H9 (cell line): ENCODE measurements around the gene IMPDH1. TPM values are rescaled to one million over a fixed set of nuclear protein-coding genes. Genes with fewer than 3 reads are reported as not detected.

Experiments
- DNase-seq: peaks from one replicate; pipeline ENCODE4 v3.0.0-alpha.2; 2017
- H2AFZ ChIP-seq: one replicate; pipeline ENCODE4 v1.6.1; 2013; ENCODE audit warnings: mild to moderate bottlenecking, low read length, control low read depth, moderate library complexity
- H2AK5ac ChIP-seq: 2 replicates; pipeline ENCODE4 v1.6.1; 2013; ENCODE audit warnings: low read length, control low read depth, mixed read lengths; ENCODE audit not compliant: insufficient read length
- H2BK120ac ChIP-seq: one replicate; pipeline ENCODE4 v1.6.1; 2013; ENCODE audit warnings: low read depth, mild to moderate bottlenecking, low read length, control low read depth, inconsistent platforms; ENCODE audit not compliant: poor library complexity, severe bottlenecking
- H2BK12ac ChIP-seq: 2 replicates; pipeline ENCODE4 v1.6.1; 2013; ENCODE audit warnings: low read length, control low read depth, mixed read lengths, low read depth; ENCODE audit not compliant: insufficient read length
- H2BK15ac ChIP-seq: 2 replicates; pipeline ENCODE4 v1.6.1; 2013; ENCODE audit warnings: low read depth, low read length, control low read depth
- H2BK20ac ChIP-seq: one replicate; pipeline ENCODE4 v1.6.1; 2013; ENCODE audit warnings: low read depth, mild to moderate bottlenecking, low read length, control low read depth, inconsistent platforms; ENCODE audit not compliant: poor library complexity, severe bottlenecking
- H2BK5ac ChIP-seq: 2 replicates; pipeline ENCODE4 v1.6.1; 2013; ENCODE audit warnings: low read length, control low read depth, mixed read lengths; ENCODE audit not compliant: insufficient read length
- H3K14ac ChIP-seq: 2 replicates; pipeline ENCODE4 v1.6.1; 2013; ENCODE audit warnings: low read length, control low read depth; ENCODE audit not compliant: insufficient read depth
- H3K18ac ChIP-seq: 2 replicates; pipeline ENCODE4 v1.6.1; 2013; ENCODE audit warnings: low read depth, mild to moderate bottlenecking, mixed read lengths, low read length, control low read depth; ENCODE audit not compliant: insufficient read length
- H3K23ac ChIP-seq: 2 replicates; pipeline ENCODE4 v1.6.1; 2013; ENCODE audit warnings: low read length, control low read depth, mixed read lengths, low read depth; ENCODE audit not compliant: insufficient read length
- H3K23me2 ChIP-seq: 2 replicates; pipeline ENCODE4 v1.6.1; 2013; ENCODE audit warnings: low read depth, mild to moderate bottlenecking, mixed read lengths, low read length, control low read depth; ENCODE audit not compliant: insufficient read length, poor library complexity, severe bottlenecking
- H3K27ac ChIP-seq: 2 replicates; pipeline ENCODE4 v1.5.1; 2013; ENCODE audit warnings: low read length, control low read depth, mixed read lengths, low read depth; ENCODE audit not compliant: insufficient read length
- H3K27me3 ChIP-seq: 2 replicates; pipeline ENCODE4 v1.6.1; 2013; ENCODE audit warnings: low read length, control low read depth, inconsistent platforms; ENCODE audit not compliant: insufficient read depth
- H3K4ac ChIP-seq: 2 replicates; pipeline ENCODE4 v1.6.1; 2013; ENCODE audit warnings: low read depth, mild to moderate bottlenecking, control low read depth, inconsistent platforms, low read length, moderate library complexity
- H3K4me1 ChIP-seq: 2 replicates; pipeline ENCODE4 v1.6.1; 2013; ENCODE audit warnings: low read length, control low read depth, inconsistent platforms; ENCODE audit not compliant: insufficient read depth
- H3K4me2 ChIP-seq: 2 replicates; pipeline ENCODE4 v1.6.1; 2013; ENCODE audit warnings: low read length, control low read depth, mixed read lengths; ENCODE audit not compliant: insufficient read length, insufficient read depth
- H3K56ac ChIP-seq: 2 replicates; pipeline ENCODE4 v1.6.1; 2013; ENCODE audit warnings: low read depth, mild to moderate bottlenecking, mixed read lengths, low read length, control low read depth; ENCODE audit not compliant: insufficient read length
- H3K79me1 ChIP-seq: 2 replicates; pipeline ENCODE4 v1.6.1; 2013; ENCODE audit warnings: low read depth, mild to moderate bottlenecking, moderate library complexity, low read length, control low read depth, inconsistent platforms; ENCODE audit not compliant: insufficient read depth, poor library complexity, severe bottlenecking
- H3K79me2 ChIP-seq: 2 replicates; pipeline ENCODE4 v1.6.1; 2013; ENCODE audit warnings: low read length, control low read depth, inconsistent platforms; ENCODE audit not compliant: insufficient read depth
- H3K9ac ChIP-seq: 2 replicates; pipeline ENCODE4 v1.6.1; 2013; ENCODE audit warnings: low read length, control low read depth, mixed read lengths; ENCODE audit not compliant: insufficient read length; ENCODE audit errors: extremely low read depth
- H3K9me3 ChIP-seq: one replicate; pipeline ENCODE4 v1.6.1; 2013; ENCODE audit warnings: low read depth, low read length, inconsistent platforms; ENCODE audit not compliant: control insufficient read depth
- H3T11ph ChIP-seq: one replicate; pipeline ENCODE4 v1.6.1; 2013; ENCODE audit warnings: mild to moderate bottlenecking, low read length, control low read depth, inconsistent platforms
- H4K20me1 ChIP-seq: one replicate; pipeline ENCODE4 v1.6.1; 2013; ENCODE audit not compliant: control insufficient read depth, insufficient read length, insufficient read depth
- H4K5ac ChIP-seq: 2 replicates; pipeline ENCODE4 v1.6.1; 2013; ENCODE audit warnings: low read depth, mild to moderate bottlenecking, mixed read lengths, low read length, control low read depth; ENCODE audit not compliant: insufficient read length
- H4K8ac ChIP-seq: replicated peaks from 2 replicates; pipeline ENCODE4 v1.6.1; 2013; ENCODE audit warnings: low read length, control low read depth, mixed read lengths, low read depth; ENCODE audit not compliant: insufficient read length
- H4K91ac ChIP-seq: 2 replicates; pipeline ENCODE4 v1.6.1; 2013; ENCODE audit warnings: low read depth, mild to moderate bottlenecking, moderate library complexity, mixed read lengths, low read length, control low read depth; ENCODE audit not compliant: insufficient read length
- H3K27ac Mint-ChIP-seq, 3 experiments: 2 replicates in 2 of 3; 3 replicates in 1 of 3; pipeline ENCODE4 v1.8.0; 2020 to 2021; ENCODE audit warnings: mixed read lengths in 3 of 3, mild to moderate bottlenecking in 1 of 3, moderate library complexity in 1 of 3
- H3K27me3 Mint-ChIP-seq: 2 replicates; pipeline ENCODE4 v1.8.0; 2021; ENCODE audit warnings: low read depth, mild to moderate bottlenecking, moderate library complexity, mixed read lengths
- H3K36me3 Mint-ChIP-seq, 3 experiments: 2 replicates in 2 of 3; 3 replicates in 1 of 3; pipeline ENCODE4 v1.8.0; 2020 to 2021; ENCODE audit warnings: low read depth in 3 of 3, mixed read lengths in 3 of 3; ENCODE audit not compliant: insufficient read depth in 1 of 3
- H3K4me1 Mint-ChIP-seq, 2 experiments: 2 replicates each; pipeline ENCODE4 v1.8.0; 2020; ENCODE audit warnings: mixed read lengths in 2 of 2
- H3K4me3 Mint-ChIP-seq, 2 experiments: 2 replicates in 1 of 2; 3 replicates in 1 of 2; pipeline ENCODE4 v1.8.0; 2020 to 2021; ENCODE audit warnings: mild to moderate bottlenecking in 2 of 2, mixed read lengths in 2 of 2, moderate library complexity in 1 of 2
- H3K9me3 Mint-ChIP-seq, 2 experiments: 2 replicates in 1 of 2; 3 replicates in 1 of 2; pipeline ENCODE4 v1.8.0; 2020; ENCODE audit warnings: mild to moderate bottlenecking in 2 of 2, mixed read lengths in 2 of 2, moderate library complexity in 1 of 2
- WGBS: extraction: QIAGEN DNeasy Blood & Tissue Kit; methylation state at CpG from one replicate; pipeline ENCODE4 v1.1.7; 2013; ENCODE audit warnings: missing lambda C conversion rate, low lambda C conversion rate, mixed read lengths; ENCODE audit not compliant: insufficient read length; ENCODE audit errors: extremely low coverage; 5-methylcytosine and 5-hydroxymethylcytosine counted together
- total RNA-seq: library from RNA; stranded (reverse); gene quantifications from 2 replicates; pipeline ENCODE4 v1.2.1, GENCODE V29; 2021
- TF ChIP-seq, protein P1 (sequence below): fragments of 200-600 bp; sonication (generic); conservative IDR thresholded peaks from 3 replicates; pipeline ENCODE4 v1.8.0; 2021; ENCODE audit warnings: antibody characterized with exemption, mild to moderate bottlenecking

IMPDH1 gene
- total RNA-seq, 1 experiment from 2014 or later: 35.2 TPM

DNA sequence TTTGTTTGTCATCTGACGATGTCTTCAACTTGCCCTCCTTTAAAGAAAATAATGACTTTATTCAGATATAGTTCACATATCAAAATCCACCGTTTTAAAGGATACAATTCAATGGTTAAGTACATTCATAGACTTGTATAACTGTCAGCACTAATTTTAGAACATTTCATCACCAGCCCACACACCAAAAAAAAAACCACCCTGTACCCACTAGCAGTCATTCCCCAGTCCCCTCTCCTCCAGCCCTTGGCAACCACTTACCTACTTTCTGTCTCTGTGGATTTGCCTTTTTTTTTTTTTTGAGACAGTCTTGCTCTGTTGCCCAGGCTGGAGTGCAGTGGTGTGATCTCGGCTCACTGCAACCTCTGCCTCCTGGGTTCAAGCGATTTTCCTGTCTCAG, 40.6 kb upstream of the IMPDH1 start:
- Histone ChIP-seq H3K56ac (no peak overlapping the region), H3K23me2 (no peaks in the 10 kb centered on the region), H4K91ac (no peak overlapping the region), H3K4ac (no peak overlapping the region), H3K9ac (no peak overlapping the region), H3K14ac (no peak overlapping the region), H2BK5ac (no peak overlapping the region), H2BK120ac (no peak overlapping the region), H3K18ac (no peak overlapping the region), H3K27ac (no peak overlapping the region), H3T11ph (no peak overlapping the region), H3K79me2 (no peaks in the 10 kb centered on the region), H3K27me3 (no peaks in the 10 kb centered on the region), H4K8ac (no peak overlapping the region), H2BK12ac (no peak overlapping the region), H4K5ac (no peak overlapping the region), H2AFZ (no peak overlapping the region), H3K4me1 (no peaks in the 10 kb centered on the region), H3K23ac (no peak overlapping the region), H2BK20ac (no peak overlapping the region), H2BK15ac (no peak overlapping the region), H3K79me1 (no peaks in the 10 kb centered on the region), H3K9me3 (no peaks in the 10 kb centered on the region), H2AK5ac (no peak overlapping the region), H3K4me2 (no peak overlapping the region), H4K20me1 (no peaks in the 10 kb centered on the region)
- Mint-ChIP-seq H3K36me3 (peaks cover 0 to 2% (median 0%) of the 10 kb centered on the region in 3 experiments; a peak in 1 of 7 replicates), H3K27me3 (peaks cover 20% of the 10 kb centered on the region), H3K27ac (peak overlapping the region in 1 of 3 experiments; percentile 31; a peak in 1 of 7 replicates), H3K4me3 (no peak overlapping the region), H3K4me1 (peaks cover 24 to 35% of the 10 kb centered on the region in 2 experiments), H3K9me3 (no peaks in the 10 kb centered on the region)
- TF ChIP-seq, protein P1, sequence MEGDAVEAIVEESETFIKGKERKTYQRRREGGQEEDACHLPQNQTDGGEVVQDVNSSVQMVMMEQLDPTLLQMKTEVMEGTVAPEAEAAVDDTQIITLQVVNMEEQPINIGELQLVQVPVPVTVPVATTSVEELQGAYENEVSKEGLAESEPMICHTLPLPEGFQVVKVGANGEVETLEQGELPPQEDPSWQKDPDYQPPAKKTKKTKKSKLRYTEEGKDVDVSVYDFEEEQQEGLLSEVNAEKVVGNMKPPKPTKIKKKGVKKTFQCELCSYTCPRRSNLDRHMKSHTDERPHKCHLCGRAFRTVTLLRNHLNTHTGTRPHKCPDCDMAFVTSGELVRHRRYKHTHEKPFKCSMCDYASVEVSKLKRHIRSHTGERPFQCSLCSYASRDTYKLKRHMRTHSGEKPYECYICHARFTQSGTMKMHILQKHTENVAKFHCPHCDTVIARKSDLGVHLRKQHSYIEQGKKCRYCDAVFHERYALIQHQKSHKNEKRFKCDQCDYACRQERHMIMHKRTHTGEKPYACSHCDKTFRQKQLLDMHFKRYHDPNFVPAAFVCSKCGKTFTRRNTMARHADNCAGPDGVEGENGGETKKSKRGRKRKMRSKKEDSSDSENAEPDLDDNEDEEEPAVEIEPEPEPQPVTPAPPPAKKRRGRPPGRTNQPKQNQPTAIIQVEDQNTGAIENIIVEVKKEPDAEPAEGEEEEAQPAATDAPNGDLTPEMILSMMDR: no peak
- no peak for DNase-seq
- no CpG with 5 or more reads among the region's 4 CpGs for WGBS
